ENCODE measurements around the gene UBE2D2. TPM values are rescaled to one million over a fixed set of nuclear protein-coding genes. Genes with fewer than 3 reads are reported as not detected.

Gene UBE2D2
- total and polyA plus RNA-seq, 10 of the 15 experiments (the other 5 are each of a cell fraction or from before 2014, with no cell fraction given) = 58.6 to 245 (median 128) TPM

GRCh38 chr5:139636207-139636792, 75.2 kb downstream of the UBE2D2 start (continued):
- TF ChIP-seq RELB (IDR thresholded peaks at IDR 0.05; ENCODE audit: low read depth) (peak; percentile 85; the same call in 1 of the 2 replicates), ZNF24 (IDR thresholded peaks at IDR 0.05) (no peak), RAD21 (IDR thresholded peaks at IDR 0.05; ENCODE audit: insufficient read depth, low read depth, low read length) (0 out of 2 replicates have a peak, but pooled peaks have one; percentile 1), BMI1 (IDR thresholded peaks at IDR 0.05; ENCODE audit: borderline replicate concordance) (no peak), MTA2 (IDR thresholded peaks at IDR 0.05; ENCODE audit: low read depth) (peak; percentile 80), SP1 (IDR thresholded peaks at IDR 0.05; ENCODE audit: low read depth, low read length) (peak; percentile 79), NFYA (IDR thresholded peaks at IDR 0.05; ENCODE audit: borderline replicate concordance, low read depth, low read length) (no peak), SMARCA5 (IDR thresholded peaks at IDR 0.05) (peak; percentile 88), E2F4 (IDR thresholded peaks at IDR 0.05; ENCODE audit: low read depth, low read length) (no peak), ZBTB4 (CRISPR knock-in tag; IDR thresholded peaks at IDR 0.05) (no peak), ZNF207 (IDR thresholded peaks at IDR 0.05; ENCODE audit: borderline replicate concordance) (no peak), TCF12 (IDR thresholded peaks at IDR 0.05; ENCODE audit: low read depth, low read length) (peak; percentile 98), HDGF (IDR thresholded peaks at IDR 0.05) (0 out of 2 replicates have a peak, but pooled peaks have one; percentile 41), BRCA1 (IDR thresholded peaks at IDR 0.05; ENCODE audit: low read depth, low read length) (no peak), MEF2A (IDR thresholded peaks at IDR 0.05; ENCODE audit: insufficient read depth, low read depth, low read length) (0 out of 2 replicates have a peak, but pooled peaks have one; percentile 41), MYB (IDR thresholded peaks at IDR 0.05; ENCODE audit: borderline replicate concordance, low read depth, low read length) (0 out of 2 replicates have a peak, but pooled peaks have one; percentile 50), PBX3 (IDR thresholded peaks at IDR 0.05; ENCODE audit: insufficient replicate concordance, low read depth, low read length) (peak; percentile 94), SREBF2 (IDR thresholded peaks at IDR 0.05; ENCODE audit: low read length) (no peak), BHLHE40 (IDR thresholded peaks at IDR 0.05; ENCODE audit: borderline replicate concordance in 1 of 2, low read depth in 2 of 2, low read length in 1 of 2) (peak; percentile 72 to 82; a peak in 3 of 4 replicates), EED (IDR thresholded peaks at IDR 0.05; ENCODE audit: low read depth) (peak; percentile 75; the same call in 1 of the 2 replicates)
- TF ChIP-seq, protein P1, sequence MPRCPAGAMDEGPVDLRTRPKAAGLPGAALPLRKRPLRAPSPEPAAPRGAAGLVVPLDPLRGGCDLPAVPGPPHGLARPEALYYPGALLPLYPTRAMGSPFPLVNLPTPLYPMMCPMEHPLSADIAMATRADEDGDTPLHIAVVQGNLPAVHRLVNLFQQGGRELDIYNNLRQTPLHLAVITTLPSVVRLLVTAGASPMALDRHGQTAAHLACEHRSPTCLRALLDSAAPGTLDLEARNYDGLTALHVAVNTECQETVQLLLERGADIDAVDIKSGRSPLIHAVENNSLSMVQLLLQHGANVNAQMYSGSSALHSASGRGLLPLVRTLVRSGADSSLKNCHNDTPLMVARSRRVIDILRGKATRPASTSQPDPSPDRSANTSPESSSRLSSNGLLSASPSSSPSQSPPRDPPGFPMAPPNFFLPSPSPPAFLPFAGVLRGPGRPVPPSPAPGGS (IDR thresholded peaks at IDR 0.05; ENCODE audit: borderline replicate concordance, insufficient read depth, low read depth, low read length, poor library complexity, severe bottlenecking) = peak; percentile 91
